HG02798 (cell line): ENCODE data around the gene OR1F1.
"Not testable (repeated sequence)": the region's sequence is repeated elsewhere in the genome, so short reads cannot be mapped to it uniquely, and the experiment has no call there.

Experiments
- ATAC-seq: cut with Tn5 transposase; IDR thresholded peaks from one replicate; pipeline ENCODE4 v1.9.1; 2021; ENCODE audit warnings: mild to moderate bottlenecking; ENCODE audit not compliant: unreplicated experiment, poor library complexity

Gene OR1F1

DNA sequence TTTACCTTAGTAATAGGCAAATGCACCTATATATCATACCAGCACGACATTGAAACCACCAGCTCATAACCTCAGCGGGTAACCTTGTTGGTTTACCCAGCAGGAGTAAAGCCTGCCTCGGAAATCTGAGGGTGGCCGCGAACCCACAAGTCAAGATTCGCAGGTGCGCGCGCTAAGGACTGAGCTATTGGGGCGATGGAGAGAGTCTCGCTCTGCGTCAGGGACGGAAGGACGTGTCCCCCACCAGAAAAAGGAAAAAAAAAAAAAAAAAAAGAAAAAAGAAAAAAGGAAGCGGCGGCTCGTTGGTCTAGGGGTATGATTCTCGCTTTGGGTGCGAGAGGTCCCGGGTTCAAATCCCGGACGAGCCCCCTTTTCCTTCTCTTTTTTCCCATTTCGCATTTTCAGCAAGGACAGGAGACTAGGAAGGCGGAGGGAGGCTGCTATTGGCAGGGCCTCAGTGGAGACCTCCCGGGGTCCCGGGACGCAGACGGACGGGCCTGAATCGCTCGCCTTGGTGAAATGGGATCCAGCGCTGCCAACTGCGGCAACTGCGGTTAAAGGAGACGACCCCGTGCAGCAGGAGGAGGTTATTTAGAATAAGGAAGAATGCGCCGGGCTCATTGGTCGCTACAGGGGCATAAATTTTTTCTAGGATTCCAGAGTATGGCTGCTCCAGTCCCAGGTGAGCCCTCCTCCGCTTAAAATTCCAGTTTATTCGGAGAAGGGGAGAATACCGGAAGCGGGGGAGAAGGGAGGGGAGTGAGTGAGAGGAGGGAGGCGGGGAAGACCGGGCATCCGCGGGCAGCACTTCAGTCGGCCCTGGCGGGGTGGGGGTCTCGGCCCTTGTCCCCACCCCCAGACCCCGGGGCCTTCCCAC, at the start of gene OR1F1:
Gene OR1F1 (plus strand): TSS at position 407 of the 877 bp plus-strand sequence.
- ATAC-seq: no peak

- no peak for ATAC-seq
Observed at GRCh38 chr16:3138342-3138741, 49.7 kb upstream of the OR1F1 start.

GRCh38 chr16:3138823-3139426, 49.1 kb upstream of the OR1F1 start:
- ATAC-seq: no peak

DNA sequence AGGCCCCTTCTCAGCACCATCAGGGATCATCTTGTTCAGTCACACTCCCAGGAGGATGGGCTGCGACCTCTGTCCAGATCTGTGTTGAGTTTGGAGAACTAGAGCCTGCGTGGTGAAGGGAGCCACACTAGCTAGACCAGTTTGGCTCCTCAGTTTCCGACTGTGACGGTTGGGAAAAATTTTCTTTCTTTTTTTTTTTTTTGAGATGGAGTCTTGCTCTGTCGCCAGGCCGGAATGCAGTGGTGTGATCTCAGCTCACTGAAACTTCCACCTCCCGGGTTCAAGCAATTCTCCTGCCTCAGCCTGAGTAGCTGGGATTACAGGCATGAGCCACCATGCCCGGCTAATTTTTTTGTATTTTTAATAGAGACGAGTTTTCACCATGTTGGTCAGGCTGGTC, 48.4 kb upstream of the OR1F1 start:
- not testable (repeated sequence) for ATAC-seq

GRCh38 chr16:3140603-3141427, 47.2 kb upstream of the OR1F1 start:
- no peak for ATAC-seq

- ATAC-seq: no peak
Observed at GRCh38 chr16:3141781-3142311, 46.2 kb upstream of the OR1F1 start.

DNA sequence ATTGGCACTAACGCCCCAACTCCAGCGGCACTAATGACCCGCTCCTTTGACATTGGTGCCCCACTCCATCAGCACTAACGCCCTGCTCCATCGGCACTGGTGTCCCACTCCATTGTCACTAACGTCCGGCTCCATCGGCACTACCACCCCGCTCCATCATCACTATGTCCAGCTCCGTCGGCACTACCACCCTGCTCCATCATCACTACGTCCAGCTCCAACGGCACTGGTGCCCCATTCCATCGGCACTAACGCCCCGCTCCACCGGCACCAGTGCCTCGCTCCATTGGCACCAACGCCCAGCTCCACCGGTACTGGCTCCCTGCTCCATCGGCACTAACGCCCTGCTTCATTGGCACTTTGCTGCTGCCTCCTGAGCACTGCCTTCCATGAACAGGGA, 45.7 kb upstream of the OR1F1 start:
- ATAC-seq: no peak

DNA sequence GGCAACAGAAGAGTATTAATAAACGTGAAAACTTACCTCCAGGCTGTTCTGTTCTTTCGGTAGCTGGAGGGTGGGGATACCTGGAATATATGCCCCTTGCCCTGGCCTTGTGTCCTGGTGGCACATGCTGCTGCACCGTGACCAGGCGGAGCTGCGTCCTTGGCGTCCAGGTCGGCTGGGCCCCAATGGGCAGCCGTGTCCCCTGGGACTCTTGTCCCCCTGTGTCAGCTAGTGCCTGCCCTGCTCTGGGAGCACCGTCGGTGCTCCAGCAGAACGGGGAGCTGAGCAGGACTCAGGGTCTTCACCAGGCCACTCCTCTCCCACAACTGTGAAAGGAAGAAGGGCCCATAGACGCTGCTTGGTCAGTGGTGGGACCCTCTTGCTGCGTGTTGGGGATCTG, 45.2 kb upstream of the OR1F1 start:
- ATAC-seq: no peak

DNA sequence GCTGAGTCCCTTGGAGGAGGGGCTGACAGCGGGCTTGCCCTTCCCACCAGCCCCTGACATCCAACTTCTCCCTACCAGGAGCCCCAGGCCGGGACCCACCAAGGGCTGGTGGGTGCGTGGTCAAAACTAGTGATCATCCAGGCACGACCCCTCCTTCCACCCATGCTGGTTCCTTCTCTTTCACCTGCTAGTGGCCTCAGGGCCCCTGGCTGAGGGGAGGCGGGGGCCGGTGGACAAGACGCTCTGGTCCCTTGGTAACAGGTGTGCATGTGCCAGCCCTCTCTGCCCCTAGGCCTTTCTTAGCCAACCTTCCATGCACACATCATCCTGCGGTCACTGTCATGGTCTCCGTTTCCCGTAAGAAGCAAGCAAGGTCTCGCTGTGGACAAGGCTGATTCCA, 44.8 kb upstream of the OR1F1 start:
- no peak for ATAC-seq

DNA sequence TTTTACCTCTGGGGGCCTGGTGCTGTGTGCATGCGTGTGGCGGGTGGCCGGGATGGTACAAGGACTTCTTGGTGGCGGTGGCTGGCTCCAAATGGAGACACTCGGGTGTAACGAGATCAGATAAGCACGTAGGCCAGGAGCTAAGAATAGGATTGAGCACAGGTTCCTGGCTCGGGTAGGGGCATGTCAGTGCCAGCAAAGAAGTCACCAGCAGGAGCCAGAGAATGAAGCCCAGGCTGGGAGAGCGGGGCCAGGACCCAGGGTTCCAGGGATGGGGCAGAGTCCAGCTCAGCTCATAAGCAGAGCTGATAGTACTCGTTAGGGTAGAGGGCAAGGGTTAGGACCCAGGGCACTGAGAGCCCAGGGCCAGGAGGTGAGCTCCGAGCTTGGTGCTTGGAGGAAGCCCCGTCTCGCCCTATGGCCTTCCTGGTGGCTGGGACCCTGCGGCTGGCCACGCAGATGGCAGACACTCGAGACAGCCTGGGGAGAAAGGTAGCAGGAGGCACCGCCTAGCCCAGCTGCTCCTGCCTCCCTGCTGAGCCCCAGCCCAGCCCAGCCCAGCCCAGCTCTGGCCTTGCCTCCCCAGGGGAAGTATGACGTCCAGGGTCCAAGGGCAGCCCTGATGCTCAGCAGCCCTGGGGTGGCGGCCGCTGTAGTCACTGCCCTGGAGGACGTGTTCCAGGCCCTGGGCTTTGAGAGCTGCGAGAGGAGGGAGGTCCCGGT, 44.2 kb upstream of the OR1F1 start:
- no peak for ATAC-seq

GRCh38 chr16:3144321-3144983, 43.6 kb upstream of the OR1F1 start:
- no peak for ATAC-seq

DNA sequence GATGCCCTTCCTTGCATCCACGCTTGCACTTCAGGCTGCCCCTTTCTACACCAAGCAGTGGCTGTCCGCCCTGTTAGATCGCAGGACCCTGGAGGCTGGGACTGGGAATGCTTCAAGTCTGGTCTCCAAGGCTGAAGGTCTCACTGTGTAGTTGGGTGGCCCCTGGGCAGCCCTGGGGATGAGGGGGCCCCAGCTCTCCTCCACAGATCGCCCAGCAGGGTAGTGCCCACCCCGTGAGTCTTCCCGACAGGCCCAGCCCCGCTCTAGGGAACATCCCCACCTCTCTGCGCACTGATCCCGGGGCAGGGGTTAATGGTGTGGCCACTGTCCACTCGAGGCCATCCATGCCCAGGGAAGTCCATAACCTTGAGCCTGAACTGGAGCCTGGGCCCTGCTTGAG, 42.9 kb upstream of the OR1F1 start:
- no peak for ATAC-seq

GRCh38 chr16:3145660-3146059, 42.3 kb upstream of the OR1F1 start:
- ATAC-seq: no peak

DNA sequence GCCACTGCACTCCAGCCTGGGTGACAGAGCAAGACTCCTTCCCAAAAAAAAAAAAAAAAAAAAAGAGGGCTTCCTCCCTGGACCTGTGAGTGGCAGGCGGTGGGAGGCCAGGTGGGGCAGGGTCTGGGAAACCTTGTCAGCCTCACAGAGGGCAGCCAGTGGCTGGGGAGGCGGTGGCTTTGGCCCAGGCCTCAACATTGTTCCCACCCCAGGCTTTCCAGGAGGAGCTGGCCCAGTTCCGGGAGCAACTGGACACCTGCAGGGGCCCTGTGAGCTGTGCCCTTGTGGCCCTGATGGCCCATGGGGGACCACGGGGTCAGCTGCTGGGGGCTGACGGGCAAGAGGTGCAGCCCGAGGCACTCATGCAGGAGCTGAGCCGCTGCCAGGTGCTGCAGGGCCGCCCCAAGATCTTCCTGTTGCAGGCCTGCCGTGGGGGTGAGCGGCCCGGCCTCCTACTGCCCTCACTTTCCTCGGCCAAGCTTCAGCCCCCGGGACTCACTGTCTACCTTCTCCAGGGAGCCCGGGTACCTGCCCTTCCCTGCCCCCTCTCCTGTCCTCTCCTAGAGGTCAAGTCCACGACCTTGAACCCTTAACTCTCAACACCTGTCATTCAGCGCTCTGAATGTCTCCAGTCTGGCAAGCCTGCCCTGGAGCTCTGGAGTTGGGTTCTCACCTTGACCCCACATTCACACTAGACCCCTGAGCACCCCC, 40.8 kb upstream of the OR1F1 start:
- ATAC-seq: no peak

GRCh38 chr16:3147757-3148104, 40.3 kb upstream of the OR1F1 start:
- ATAC-seq: no peak

DNA sequence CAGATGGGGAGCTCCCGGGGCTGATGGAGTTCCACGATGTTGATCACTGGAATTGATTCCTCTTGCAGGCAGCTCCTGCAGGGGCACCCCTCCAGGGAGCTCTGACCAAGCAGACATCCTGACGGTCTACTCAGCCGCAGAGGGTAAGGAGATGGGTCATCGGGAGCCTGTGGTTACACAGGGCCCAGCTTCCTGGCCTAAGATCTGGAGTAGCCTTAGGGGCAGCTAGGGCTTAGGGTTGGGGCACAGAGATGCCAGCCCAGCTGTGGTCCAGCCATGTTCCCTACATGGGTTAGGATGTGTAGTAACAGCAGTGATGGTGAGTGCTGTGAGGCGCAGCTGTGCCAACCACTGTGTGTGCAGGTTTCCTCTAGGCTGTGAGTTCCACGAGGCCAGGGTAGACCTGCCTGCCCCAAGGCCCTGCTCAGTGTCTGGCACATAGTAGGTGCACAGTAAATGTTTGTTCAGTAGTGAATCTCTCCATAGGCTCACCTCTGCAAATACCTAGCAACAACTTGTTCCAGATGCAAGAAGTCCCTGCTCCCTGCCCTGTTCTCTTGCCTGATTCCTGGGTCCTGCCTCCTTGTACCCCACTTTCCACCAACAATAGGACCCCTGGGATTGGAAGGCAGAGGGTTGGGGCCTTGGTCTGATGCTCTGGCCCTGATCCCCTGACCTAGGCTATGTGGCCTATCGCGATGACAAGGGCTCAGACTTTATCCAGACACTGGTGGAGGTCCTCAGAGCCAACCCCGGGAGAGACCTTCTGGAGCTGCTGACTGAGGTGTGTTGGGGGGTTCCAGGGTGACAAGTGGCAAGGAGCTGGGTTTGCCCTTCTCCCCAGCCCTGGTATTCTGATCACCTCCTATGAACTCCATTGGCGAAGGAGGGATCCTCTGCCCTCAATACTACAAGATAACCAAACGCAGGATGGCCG, 39.5 kb upstream of the OR1F1 start:
- ATAC-seq: no peak

- ATAC-seq: no peak
Observed at GRCh38 chr16:3149193-3149530, 38.8 kb upstream of the OR1F1 start.

GRCh38 chr16:3149630-3150345, 38.2 kb upstream of the OR1F1 start:
- no peak for ATAC-seq
